Fibroblast of pulmonary artery (primary cell): ENCODE results near the gene NR2C2.
"Not testable (repeated sequence)": the region's sequence is repeated elsewhere in the genome, so short reads cannot be mapped to it uniquely, and the experiment has no call there.

Experiments
- DNase-seq: peaks from one replicate; pipeline ENCODE4 v3.0.0-alpha.2; 2010; ENCODE audit warnings: low read depth
- H3K4me3 ChIP-seq: replicated peaks from 2 replicates; pipeline ENCODE4 v1.5.1; 2011; ENCODE audit warnings: low read depth, mild to moderate bottlenecking, control low read depth, low read length, moderate library complexity
- TF ChIP-seq, protein P1 (sequence below): IDR thresholded peaks from 2 replicates; pipeline ENCODE4 v1.5.1; 2011; ENCODE audit warnings: mild to moderate bottlenecking, control low read depth, low read length, inconsistent platforms; ENCODE audit errors: missing control alignments

NR2C2 gene

DNA sequence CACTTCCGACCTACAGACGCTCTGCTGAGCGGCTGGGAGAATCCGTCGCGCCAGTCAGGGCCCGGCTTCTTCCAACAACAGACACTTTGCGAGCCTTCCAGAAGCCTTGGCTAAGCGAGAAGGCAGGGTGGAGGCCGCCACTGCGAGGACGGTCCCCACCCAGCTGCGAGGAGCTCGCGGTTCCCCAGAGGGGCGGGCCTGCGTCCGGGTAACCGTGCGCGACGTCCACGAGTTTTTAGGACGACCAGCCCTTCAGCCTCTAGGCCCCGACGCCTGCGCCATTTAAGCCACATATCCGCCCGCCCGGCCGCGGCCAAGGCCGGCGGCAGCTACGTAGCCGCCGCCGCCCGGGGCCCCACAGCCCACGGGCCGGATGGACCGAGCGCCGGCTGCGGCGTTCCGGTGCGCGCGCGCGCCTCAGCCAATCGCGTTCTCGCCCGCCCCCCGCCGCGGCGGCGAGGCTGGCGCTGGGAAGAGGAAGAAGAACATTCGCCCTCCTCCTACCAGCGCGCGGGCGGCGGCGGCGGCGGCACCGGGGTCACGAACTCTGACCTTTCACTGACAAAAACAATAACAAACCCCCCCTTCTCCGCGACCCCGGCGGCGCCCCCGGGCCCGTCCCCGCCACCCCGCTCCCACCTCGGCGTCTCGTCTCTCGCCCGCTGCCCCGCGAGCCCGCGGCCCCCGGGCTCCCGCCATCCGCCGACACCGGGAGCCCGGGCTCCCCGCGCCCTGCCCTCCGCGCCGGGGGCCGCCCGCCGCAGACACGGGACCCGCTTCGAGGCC lies at the start of gene NR2C2:
NR2C2 (plus strand) TSS at position 484 of the 786 bp plus-strand sequence. CDS start 56,332 bp downstream, outside the sequence.
- TF ChIP-seq, protein P1, sequence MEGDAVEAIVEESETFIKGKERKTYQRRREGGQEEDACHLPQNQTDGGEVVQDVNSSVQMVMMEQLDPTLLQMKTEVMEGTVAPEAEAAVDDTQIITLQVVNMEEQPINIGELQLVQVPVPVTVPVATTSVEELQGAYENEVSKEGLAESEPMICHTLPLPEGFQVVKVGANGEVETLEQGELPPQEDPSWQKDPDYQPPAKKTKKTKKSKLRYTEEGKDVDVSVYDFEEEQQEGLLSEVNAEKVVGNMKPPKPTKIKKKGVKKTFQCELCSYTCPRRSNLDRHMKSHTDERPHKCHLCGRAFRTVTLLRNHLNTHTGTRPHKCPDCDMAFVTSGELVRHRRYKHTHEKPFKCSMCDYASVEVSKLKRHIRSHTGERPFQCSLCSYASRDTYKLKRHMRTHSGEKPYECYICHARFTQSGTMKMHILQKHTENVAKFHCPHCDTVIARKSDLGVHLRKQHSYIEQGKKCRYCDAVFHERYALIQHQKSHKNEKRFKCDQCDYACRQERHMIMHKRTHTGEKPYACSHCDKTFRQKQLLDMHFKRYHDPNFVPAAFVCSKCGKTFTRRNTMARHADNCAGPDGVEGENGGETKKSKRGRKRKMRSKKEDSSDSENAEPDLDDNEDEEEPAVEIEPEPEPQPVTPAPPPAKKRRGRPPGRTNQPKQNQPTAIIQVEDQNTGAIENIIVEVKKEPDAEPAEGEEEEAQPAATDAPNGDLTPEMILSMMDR: no peak
- H3K4me3 ChIP-seq: peak within 1 kb of the TSS; percentile 86
- DNase-seq: peak; percentile 70

DNA sequence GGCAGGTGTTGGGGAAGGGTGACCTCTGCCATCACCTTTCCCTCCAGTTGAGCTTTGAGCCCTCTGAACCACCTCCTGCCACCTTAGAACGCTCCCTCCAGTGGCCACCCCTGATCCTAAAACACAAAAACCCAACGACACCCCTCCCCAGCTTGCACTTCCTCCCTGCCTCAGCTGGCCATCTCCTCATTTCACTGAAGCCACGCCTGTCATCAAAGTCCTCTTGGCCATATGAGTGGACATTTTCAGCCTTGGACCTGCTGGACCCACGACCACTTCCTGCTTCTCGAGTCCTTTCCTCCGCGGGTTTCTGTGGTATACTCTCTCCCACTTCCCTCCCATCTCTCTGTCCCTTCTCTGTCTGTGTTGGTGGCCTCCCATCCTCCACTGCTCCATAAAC lies 48.5 kb upstream of the NR2C2 start:
- TF ChIP-seq, protein P1: no peak
- no peak overlapping the region for H3K4me3 ChIP-seq
- no peak for DNase-seq

DNA sequence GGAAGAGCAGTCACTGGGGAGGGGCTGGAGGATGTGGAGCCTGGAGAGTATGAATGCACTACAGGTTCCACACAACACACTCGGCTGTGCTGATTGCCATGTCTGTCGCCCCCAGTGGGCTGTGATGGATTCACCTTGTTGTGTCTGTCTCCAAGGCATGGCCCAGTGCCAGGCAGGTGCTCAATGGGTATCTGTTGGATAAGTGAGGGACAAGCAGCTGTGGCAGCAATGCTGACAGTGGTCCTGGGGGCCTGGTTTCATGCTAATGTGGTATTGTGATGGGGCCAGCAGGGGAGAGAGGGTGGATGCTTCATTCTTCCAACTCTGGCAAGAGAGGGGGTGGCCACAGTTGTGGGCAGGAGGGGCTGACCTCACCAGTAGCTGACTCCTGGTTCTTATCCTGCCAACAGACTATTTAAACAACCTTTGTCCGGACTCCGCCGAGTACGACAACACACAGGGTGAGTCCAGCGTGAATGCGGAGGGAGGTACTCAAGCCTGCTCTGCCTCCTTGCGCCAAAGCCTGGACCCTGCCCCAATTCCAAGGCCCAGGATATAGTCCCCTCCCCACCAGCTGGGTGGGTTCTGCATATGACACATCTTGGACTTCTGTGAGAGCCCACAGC lies 47.3 kb upstream of the NR2C2 start:
- no peak overlapping the region for H3K4me3 ChIP-seq
- TF ChIP-seq, protein P1: no peak
- DNase-seq: no peak

DNA sequence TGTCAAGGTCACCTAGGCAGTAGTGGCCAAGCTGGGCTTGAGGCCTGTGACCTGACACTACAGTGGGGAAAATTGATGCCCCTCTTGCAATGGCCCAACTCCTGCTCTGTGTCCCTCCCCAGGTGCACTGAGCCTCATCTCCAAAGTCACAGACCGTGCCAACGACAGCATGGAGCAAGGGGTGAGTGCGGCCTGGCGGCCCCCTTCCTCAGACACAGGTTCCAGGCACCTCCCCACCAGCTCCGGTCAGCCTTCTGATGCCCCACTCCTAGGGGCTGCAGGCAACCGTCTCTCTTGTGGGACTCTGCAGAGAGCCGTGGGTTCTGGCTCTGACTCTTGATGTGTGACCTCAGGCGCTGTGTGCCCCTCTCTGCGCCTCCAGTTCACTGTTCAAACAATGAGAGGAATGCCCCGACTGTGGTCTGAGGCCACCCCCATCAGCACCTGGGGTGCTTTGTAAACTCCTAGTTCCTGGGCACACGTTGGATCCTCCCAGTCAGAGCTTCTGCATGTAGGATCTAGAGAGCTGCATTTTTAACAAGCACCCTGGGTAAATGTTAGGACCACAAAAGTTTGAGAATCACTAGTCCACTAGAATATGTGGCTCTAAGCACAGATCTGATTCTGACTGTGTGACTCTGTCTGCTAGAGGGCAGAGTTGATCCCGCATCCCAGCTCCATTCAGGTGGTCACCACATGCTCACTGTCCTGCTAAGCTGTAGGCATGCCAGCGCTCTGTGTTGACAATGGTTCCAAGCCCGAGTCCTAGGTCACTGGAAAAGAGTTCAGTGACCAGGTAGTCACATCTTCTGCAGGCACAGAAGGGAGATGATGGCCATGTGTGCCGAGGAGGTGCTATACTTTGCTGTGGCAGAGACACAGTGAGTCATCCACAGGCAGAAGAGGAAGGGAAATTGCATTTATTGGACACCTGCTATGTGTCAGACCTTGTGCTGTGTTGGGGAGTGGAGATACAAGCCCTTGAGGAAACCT lies 46.2 kb upstream of the NR2C2 start:
- no peak overlapping the region for H3K4me3 ChIP-seq
- TF ChIP-seq, protein P1: no peak
- DNase-seq: no peak

DNA sequence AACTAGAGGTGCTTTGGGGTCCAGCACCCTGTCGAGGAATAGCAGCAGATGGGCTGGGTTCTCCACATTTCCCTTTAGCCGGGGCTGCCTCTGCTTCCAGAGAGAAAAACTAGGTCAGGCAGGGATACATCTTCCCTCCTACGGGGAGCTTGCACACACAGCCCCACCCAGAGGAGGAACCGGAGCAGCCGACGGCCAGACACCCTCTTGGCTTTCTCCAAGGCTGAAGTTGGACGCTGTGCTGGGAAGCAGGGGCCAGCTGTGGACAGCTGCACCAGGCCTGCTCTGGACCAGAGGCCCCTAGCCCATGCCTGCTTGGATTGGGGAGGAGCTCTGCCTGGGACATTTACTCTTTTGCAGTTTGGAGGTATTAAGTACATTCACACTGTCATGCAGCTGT lies 44.7 kb upstream of the NR2C2 start:
- TF ChIP-seq, protein P1: no peak
- no peak for DNase-seq
- H3K4me3 ChIP-seq: no peak overlapping the region

DNA sequence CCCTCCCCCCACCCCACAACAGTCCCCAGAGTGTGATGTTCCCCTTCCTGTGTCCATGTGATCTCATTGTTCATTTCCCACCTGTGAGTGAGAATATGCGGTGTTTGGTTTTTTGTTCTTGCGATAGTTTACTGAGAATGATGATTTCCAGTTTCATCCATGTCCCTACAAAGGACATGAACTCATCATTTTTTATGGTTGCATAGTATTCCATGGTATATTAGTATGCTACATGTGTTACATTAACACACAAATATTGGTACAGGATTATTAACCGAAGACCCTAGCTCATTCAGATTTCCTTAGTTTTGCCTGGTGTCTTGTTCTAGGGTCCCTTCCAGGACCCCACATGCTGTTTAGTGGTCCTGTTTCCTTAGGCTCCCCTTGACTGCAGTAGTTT lies 43.9 kb upstream of the NR2C2 start:
- not testable (repeated sequence) for H3K4me3 ChIP-seq, DNase-seq
